HG03060 (cell line): ENCODE data around the gene THY1.

Experiments
- ATAC-seq: cut with Tn5 transposase; IDR thresholded peaks from one replicate; pipeline ENCODE4 v1.9.1; 2021; ENCODE audit warnings: low read depth, moderate number of reproducible peaks; ENCODE audit not compliant: unreplicated experiment

THY1 gene

DNA sequence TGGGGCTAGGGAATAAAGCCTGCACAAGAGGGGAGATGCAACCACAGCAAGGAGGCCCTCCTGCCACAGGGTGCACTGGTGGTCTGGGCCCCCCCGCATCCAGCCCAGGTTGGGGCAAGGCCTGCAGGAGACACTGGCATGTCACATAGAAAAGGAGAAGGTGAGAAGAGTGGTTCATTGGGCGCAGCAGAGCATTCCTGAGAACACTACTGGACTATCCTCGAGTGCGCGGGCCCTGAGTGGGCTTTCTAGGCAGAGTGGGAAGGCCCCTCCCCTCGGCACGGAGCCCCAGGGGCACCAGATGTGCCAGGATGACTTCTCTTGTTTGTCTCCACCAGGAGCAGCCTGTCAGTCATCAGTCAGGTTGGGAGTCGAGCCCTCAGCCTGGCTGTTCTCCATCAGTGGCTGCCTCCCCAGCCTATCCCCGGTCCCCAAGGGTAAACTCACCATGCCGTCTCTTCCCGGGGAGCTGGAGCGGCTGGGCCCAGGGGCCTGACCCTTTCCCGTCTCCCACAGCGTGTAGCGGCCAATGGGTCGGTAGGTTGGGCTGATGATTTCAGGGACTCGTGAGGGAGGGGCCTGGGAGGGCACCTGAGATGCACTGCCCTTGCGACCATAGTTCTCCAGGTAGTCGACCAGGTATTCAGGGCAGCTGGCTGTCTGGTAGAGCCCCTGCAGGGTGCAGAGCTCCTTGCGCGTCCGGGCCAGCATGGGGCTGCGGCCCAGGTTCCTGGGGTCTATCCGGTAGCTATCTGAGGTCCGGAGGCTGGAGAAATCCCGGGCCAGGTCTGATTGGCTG, 50.5 kb downstream of the THY1 start:
- ATAC-seq: no peak

DNA sequence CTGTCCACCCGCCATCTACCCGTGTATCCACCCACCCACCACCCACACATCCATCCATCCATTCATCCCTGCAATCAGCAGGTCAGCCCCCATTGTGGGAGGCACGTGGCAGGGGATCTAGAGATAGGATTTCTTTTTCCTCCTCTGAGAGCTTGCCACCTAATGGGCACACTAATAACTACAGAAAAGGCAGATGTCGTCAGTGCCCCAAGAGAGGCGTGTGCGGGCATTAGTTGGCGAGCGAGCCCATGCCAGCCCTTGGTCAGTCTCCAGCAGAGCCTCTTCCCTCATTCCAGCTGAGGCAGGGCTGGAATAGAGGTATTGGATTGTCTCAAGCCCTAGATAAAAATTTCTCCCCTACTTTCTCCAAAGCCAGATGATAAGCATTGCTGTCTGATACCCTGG, 51.2 kb downstream of the THY1 start:
- ATAC-seq: no peak

DNA sequence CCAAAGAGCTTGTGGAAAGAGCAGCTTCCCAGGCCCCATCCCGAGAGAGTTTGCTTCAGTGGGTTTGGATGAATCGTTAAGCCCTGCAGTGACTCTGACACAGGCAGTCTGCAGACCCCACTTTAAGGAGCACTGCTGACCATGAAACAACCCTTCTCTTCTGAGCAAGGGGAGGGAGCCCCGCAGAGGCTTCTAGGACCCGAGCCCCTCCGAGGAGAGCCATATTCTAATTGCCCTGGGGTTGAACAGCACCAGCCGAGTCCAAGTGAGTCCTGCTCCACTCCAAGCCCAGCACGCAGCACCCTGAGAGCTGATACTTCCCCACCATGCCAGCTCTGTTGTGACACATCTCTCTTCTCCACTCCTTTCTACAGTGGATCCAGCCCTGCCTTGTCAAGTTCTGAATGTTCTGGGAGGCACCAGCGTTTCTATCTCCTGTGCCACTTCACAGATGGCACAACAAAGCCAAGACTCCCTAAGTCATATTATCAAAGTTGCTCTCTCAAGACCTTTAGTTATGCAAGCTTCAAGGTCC, 51.8 kb downstream of the THY1 start:
- no peak for ATAC-seq

DNA sequence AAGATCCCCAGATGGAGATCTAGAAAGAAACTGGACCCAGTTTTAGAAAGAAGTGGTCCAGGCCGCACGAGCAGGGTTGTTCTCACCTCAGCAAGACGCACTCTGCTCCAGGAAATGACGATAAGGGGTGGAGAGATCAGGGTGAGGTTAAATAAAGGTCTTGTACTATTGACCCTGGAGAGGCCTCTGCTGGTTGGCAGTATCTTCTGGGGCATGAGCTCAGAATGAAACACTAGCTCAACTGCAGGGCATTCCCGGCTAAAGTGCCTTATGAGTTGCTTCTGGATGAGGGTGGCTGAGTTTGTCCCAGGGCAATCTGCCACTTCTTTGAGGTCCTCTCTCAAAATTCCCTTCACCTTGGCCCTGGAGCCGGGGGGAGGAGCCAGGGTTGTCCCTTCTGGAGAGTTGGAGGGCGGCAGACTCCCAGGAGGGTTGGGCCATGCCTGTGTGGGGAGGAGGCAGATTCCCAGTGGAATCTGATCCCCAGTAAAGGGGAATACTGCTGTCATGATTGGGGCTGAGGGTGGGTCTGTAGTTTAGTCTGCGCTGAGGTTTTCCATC, 52.4 kb downstream of the THY1 start:
- ATAC-seq: no peak

DNA sequence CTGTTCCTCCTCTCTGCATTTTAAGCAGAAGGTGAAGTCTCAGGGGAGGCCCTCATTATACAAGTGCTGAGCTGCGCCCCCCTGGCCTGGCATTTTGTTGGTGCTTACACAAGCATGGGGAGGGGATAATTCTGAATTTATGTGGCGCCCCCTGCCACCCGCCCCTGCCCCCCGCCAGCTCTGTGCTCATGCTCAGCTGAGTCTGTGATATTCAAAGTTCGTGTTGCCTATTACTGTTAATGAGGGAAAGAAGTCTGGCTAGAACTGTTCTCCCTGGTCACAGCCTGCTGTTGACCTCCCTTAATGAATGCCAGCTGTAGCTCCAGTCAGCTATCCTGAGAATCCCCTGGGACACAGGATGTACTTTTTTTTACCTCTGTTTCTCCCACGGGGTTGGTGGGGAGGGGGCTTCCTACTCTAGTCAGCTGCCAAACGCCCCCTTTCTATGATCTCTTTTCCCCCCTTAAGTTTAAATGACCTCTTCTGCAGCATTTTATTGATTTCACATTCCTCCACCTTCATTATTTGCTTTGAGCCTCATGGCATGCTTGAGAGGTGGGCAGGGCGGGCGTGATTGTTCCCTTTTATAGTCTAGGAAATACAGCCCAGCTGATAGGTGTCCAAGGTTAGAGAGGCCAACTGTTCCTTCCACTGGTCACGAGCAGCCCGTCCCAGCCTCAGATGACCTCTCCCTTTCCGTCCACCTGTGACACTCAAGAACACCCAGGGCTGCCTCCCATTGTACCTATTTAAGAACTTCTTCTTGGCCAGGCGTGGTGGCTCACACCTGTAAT, 53.6 kb downstream of the THY1 start:
- ATAC-seq: no peak

DNA sequence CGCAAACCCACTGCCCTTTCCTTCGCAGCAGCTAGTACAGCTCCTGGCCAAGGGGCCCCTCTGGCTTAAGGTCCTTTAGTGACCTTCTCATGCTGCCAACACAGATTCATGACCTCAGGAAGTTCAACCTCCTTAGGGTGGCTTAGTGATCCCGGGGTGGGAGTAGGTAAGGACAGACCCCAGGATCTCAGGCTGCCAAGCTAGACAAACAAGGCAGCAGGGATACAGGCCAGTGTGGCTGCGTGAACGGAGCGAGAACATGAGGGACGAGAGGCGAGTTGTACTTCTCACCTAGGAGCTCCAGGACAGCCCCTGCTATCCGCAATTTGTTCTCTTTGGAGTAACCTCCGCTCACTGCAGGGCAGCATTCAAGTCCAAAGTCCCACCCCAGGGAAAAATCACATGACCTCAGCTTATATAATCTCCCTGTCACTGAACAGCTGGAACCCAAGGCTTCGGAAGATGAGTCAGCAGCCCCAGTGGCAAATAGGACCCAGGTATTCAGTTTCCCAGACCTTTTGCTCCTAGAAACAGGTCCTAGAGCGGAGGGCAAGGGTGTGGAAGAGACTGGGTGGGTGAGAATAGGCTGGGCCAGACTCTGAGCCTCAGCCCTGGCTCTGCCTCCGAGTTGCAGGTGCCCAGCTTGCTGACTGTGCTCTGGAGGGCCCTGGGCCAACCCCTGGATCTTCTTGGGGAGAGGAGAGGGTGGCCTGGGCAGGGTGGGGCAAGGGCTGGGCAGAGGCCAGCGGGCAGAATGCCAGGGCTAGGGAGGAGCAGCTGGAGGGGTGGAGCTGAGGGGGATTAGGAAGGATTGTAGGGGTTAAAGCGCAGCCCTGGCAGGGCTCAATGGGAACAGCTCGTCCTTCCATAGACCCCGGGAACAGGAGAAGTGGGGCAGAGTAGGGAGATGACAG, 54.6 kb downstream of the THY1 start:
- ATAC-seq: no peak

DNA sequence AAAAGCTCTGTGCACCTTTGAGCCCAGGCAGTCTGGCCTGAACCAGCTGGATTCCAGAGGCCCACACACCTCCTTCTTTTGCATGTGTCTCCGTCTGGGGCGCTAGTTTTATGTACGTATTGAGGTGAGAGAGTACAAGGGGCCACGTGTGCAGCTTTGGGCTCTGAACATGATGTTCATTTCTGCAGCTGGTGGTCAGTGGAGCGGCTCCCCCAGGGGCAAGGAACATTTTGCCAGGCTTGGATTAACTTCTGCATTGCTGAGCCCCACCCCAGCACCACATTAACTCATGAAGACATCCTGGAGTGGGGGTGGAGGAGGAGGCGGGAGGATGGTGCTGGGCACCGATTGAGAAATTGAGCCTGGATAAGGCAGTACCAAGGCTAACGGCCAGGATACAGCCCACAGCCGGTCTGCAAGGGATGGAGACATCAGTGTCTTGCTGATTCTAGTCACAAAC, 55.3 kb downstream of the THY1 start:
- ATAC-seq: no peak
